HG03520 (cell line): ENCODE data around the gene KCNMB4.

Source experiments
- ATAC-seq: cut with Tn5 transposase; IDR thresholded peaks from one replicate; pipeline ENCODE4 v1.9.1; 2021; ENCODE audit warnings: mild to moderate bottlenecking, moderate library complexity; ENCODE audit not compliant: unreplicated experiment

The KCNMB4 gene

DNA sequence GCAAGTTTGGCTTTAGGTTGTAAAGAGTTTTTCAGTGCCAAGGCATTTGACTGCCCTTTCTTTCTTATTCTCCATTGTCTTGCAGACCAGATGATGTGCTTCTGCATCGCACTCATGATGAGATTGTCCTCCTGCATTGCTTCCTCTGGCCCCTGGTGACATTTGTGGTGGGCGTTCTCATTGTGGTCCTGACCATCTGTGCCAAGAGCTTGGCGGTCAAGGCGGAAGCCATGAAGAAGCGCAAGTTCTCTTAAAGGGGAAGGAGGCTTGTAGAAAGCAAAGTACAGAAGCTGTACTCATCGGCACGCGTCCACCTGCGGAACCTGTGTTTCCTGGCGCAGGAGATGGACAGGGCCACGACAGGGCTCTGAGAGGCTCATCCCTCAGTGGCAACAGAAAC is 64.3 kb downstream of the KCNMB4 start:
- no peak for ATAC-seq

GRCh38 chr12:70436836-70437235 is 70.7 kb downstream of the KCNMB4 start:
- no peak for ATAC-seq

DNA sequence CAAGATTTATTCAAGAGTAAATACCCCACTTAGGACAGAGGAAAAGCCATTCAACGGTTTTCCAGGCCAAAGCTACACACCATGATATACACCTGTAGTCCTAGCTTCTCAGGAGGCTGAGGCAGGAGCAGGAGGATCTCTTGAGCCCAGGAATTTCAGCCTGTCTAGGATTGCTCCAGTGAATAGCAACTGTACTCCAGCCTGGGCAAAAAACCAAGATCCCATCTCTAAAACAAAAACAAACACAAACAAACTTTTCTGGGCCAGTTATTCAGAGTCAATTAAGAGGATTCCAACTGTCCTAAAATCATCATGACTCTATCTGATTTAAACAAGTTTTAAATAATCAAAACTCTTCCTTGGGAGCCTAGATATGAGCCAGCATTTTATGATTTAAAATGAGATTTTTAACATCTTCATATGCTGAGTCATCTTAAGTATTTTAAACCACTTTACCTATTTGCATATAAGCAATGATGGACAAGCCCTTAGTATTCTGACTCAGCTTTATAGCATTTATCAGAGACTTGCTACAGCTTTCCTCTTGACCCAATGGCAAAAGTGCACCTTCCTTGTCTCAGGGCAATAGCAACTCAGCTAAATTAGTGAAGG is 77.1 kb downstream of the KCNMB4 start:
- no peak for ATAC-seq

DNA sequence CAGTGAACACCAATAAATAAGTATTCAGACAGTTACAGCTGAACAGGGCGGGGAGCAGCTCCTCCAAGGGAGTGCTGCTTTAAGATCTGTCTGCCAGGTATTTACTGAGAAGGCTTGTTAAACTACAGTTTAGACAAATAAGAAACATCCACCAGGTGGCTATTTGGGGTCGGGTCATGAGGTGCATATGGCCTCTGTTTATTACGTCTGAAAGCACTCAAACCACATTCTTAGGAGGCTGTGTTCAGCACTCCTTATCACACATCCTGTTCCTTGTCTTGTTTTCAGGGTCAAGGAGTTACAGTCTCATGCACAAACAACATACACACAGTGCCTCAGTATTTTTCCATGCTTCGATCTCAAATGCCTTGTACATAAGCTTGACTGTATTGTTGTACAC is 78.8 kb downstream of the KCNMB4 start:
- ATAC-seq = no peak

- no peak for ATAC-seq
These were observed 82.3 kb downstream of the KCNMB4 start for GRCh38 chr12:70448371-70448770.

GRCh38 chr12:70449074-70449752 is 83.1 kb downstream of the KCNMB4 start:
- ATAC-seq = no peak

GRCh38 chr12:70449753-70450341 is 83.8 kb downstream of the KCNMB4 start:
- no peak for ATAC-seq

DNA sequence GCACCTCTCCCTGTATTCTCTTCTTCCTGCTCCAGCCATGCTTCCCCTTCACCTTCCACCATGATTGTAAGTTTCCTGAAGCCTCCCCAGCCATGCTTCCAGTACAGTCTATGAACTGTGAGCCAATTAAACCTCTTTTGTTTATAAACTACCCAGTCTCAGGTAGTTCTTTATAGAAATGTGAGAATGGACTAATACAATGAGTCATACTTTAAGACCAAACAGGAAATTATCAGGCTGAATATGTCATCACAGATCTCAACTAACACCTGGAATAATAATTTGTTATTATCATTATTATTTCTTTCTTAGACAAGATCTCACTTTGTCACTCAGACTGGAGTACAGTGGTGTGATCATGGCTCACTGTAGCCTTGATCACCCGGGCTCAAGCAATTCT is 85.4 kb downstream of the KCNMB4 start:
- no peak for ATAC-seq

GRCh38 chr12:70456953-70457352 is 90.9 kb downstream of the KCNMB4 start:
- no peak for ATAC-seq

DNA sequence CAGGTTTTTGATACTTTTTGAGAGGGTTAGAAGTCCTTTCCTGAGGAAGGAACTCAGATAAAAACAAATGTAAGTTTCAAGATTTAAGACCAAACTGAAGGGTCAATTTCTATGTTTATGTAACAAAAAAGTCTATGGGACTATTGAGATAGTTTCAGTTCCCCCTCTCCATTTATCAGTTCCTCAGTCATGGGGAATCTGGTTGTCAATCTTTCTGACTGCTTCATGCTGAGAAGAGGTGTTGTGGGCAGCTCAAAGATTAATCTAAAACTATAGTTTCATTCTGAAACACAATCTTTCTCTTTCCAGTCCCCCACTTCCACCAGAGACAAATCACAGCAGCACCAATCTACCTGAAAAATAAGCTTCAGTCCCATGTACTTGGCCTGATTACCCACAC is 93.7 kb downstream of the KCNMB4 start:
- ATAC-seq = peak; percentile 69

DNA sequence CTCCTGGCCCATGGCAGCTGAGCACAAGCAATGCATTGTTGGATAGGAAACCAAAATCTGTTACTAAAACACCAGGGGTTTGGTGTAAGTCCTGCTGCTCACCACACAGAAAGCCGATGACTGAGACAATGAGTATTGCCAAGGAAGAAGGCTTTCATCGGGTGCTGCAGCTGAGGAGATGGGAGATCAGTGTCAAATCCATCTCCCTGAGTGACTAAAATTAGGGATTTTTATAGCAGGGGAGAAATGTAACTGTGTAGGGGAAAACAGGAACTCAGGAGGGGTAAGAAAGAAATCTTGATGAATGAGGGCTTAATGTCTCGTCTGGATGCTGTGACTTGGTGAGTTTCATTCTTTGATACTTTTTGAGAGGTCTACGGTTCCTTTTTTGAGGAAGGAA is 97.9 kb downstream of the KCNMB4 start:
- no peak for ATAC-seq

- no peak for ATAC-seq
These were observed 100.7 kb downstream of the KCNMB4 start for GRCh38 chr12:70466753-70467152.

DNA sequence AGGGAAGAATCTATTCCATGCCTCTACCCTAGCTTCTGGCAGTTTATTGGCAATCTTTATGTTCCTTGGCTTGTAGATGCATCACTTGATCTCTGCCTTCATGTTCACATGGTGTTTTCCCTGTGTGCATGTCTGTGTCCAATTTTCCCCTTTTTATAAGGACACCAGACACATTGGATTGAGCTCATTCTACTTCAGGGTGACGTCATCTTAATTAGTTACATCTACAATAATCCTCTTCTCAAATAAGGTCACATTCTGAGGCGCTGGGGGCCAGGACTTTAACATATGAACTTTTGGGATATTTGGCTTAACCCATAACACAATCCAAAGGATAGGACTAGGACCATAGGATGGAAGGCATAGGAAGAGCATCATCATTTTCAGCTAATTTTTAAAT is 101.4 kb downstream of the KCNMB4 start:
- ATAC-seq = no peak

DNA sequence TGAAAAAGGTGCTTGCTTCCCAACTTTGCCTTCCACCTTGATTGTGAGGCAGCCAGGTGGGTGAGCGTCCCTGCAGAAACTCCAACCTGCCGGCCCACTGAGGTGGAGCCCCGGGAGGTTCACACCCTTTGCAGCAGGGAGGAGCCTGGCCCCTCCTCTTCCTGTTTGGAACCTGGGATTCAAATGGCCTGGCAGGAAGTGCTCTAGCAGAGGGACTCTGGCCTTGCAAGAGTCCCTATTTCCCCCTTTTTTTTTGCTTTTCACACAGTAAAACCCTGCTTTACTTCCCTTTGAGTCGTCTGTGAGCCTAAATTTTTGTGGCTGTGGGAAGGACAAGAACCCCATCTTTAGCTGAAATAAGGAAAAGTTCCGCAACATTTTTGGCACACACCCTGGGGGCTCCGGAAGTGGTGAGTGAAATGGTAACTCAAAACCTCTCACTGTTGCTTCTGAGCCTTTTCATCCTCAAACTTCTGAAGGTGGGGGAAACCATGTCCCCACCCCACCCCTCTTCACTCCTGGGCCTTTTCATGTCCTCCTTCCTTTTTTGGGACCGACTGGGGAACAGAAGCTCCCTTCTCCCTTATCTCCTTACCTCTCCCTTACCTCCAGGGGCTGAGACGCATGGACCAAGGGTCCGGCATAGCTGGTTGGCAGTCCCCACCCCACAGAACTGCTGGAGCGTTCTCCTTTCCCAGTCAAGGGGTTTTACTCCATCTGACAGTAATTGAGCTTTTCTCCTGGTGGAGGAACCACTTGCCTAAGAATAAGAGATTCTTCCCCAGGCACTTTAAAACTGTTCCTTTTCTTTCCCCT is 102.0 kb downstream of the KCNMB4 start:
- peak; percentile 56 for ATAC-seq

DNA sequence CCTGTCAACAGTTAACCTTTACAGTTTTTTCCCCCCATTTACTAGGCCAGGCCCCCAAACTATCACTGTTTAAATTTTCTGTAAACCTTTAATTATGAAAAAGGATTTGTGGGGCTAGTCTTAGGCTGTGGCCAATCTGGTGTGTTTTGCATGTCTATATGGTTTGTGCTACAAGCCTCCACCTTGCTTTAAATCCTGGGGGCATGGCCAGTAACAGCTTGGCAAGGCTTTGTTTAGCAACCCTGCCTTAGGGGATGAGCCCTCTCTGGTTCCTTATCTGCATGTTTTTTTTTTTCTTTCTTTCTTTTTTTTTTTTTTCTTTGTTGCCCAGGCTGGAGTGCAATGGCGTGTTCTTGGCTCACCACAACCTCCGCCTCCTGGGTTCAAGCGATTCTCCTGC is 102.7 kb downstream of the KCNMB4 start:
- ATAC-seq = no peak

DNA sequence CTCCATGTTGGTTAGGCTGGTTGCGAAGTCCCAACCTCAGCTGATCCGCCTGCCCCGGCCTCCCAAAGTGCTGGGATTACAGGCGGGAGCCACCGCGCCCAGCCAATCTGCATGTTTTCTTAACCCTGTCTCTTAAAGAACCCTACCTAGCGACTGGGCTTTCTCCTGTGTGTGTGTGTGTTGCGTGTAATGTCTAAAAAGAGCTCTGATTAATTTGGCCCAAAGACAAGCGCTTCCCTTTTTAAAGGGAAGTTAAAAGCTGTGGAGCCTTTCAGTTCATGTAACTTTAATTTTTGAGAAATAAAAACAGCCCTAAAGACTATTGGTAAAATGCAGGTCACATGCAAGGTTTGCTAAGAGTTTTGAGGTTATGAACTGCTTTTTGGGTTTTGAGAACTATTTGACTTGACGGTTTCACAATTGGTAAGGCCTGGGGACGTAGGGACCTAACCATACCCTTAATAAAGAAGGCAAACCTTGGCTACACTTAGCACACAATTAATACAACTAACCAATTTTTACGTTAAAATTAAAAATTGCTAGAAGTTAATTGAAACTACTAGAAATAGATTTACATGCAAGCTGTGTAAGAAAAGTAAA is 103.2 kb downstream of the KCNMB4 start:
- ATAC-seq = no peak

DNA sequence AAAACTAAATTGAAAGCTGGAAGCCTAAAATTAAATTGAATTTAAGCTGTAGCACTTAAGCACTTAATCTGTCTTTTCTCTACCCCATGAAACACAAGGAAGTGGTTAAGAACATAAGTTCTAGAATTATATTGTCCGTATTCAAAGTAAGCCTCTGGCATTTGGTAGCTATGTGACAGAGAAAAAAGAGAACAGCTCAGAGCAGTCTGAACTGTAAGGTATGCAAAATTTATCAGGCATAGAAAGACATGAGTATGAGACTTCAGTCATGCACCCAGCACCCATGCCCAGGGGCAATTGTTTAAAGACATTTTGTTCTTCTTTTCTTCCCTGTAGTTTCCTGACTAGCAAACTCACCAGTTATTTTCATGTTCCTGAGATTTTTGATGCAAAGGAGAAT is 116.7 kb downstream of the KCNMB4 start:
- ATAC-seq = no peak
